SK-N-SH (cell line): ENCODE results near the gene BCAM. TPM values are rescaled to one million over a fixed set of nuclear protein-coding genes. Genes with fewer than 3 reads are reported as not detected.
"Not testable (repeated sequence)": the region's sequence is repeated elsewhere in the genome, so short reads cannot be mapped to it uniquely, and the experiment has no call there.

Experiments used
- CTCF ChIA-PET: fragments of 300-600, 350-600 bp; formaldehyde crosslinking; extraction: SDS; loops from one replicate; lab custom pipeline; 2021; lab: Yijun Ruan, JAX
- POLR2A ChIA-PET: fragments of 350-600 bp; sonication (Branson Sonifier 250); formaldehyde crosslinking; extraction: SDS; loops from one replicate; lab custom pipeline; 2020; ENCODE audit warnings: antibody characterized with exemption, inconsistent platforms; lab: Yijun Ruan, JAX
- DNase-seq: peaks from one replicate; pipeline ENCODE4 v3.0.0; 2012
- H2AFZ ChIP-seq: fragments of 200-600 bp; sonication (generic); 2 replicates; pipeline ENCODE4 v1.8.1; 2016; ENCODE audit warnings: antibody characterized with exemption, mild to moderate bottlenecking, low read depth
- H3F3A ChIP-seq: fragments of 200-600 bp; sonication (generic); replicated peaks from 2 replicates; pipeline ENCODE3; 2016; ENCODE audit warnings: antibody characterized with exemption, mild to moderate bottlenecking; ENCODE audit not compliant: insufficient read depth
- H3K27ac ChIP-seq, 2 experiments: fragments of 200-500 bp in 1 of 2; fragments of 200-600 bp in 1 of 2; sonication (Bioruptor generic) in 1 of 2; sonication (generic), shearing (Covaris generic) in 1 of 2; 2 replicates each; pipeline versions ENCODE4 v1.5.1 to v1.6.1; 2014 to 2016; ENCODE audit warnings: low read depth in 2 of 2, inconsistent platforms in 1 of 2, low read length in 1 of 2, mild to moderate bottlenecking in 1 of 2, mixed read lengths in 1 of 2
- H3K27me3 ChIP-seq: fragments of 200-600 bp; sonication (generic), shearing (Covaris generic); 2 replicates; pipeline ENCODE4 v1.6.1; 2016; ENCODE audit warnings: mixed run types; ENCODE audit not compliant: insufficient read depth
- H3K36me3 ChIP-seq, 2 experiments: fragments of 200-500 bp in 1 of 2; fragments of 200-600 bp in 1 of 2; sonication (Bioruptor generic) in 1 of 2; sonication (generic) in 1 of 2; replicated peaks in 1 of 2; 2 replicates each; pipeline versions ENCODE3 to v1.5.1; 2014 to 2016; ENCODE audit warnings: low read length in 1 of 2, mild to moderate bottlenecking in 1 of 2; ENCODE audit not compliant: insufficient read depth in 2 of 2, control insufficient read depth in 1 of 2
- H3K4me1 ChIP-seq, 2 experiments: fragments of 200-500 bp in 1 of 2; fragments of 200-600 bp in 1 of 2; sonication (Bioruptor generic) in 1 of 2; sonication (generic), shearing (Covaris generic) in 1 of 2; 2 replicates each; pipeline versions ENCODE4 v1.5.1 to v1.6.1; 2014 to 2016; ENCODE audit warnings: low read depth in 1 of 2, low read length in 1 of 2, mixed run types in 1 of 2; ENCODE audit not compliant: insufficient read depth in 2 of 2, control insufficient read depth in 1 of 2
- H3K4me2 ChIP-seq: fragments of 200-600 bp; sonication (generic), shearing (Covaris generic); 2 replicates; pipeline ENCODE4 v1.6.1; 2017; ENCODE audit warnings: mixed run types
- H3K4me3 ChIP-seq, 2 experiments: fragments of 200-500 bp in 1 of 2; fragments of 200-600 bp in 1 of 2; sonication (Bioruptor generic) in 1 of 2; sonication (generic), shearing (Covaris generic) in 1 of 2; 2 replicates each; pipeline versions ENCODE4 v1.5.1 to v1.8.1; 2014 to 2016; ENCODE audit warnings: low read depth in 2 of 2, inconsistent platforms in 1 of 2, low read length in 1 of 2, mild to moderate bottlenecking in 1 of 2, mixed read lengths in 1 of 2, moderate library complexity in 1 of 2
- H3K79me2 ChIP-seq: fragments of 200-600 bp; sonication (generic); 2 replicates; pipeline ENCODE4 v1.8.1; 2017; ENCODE audit warnings: mild to moderate bottlenecking; ENCODE audit not compliant: insufficient read depth
- H3K9ac ChIP-seq: fragments of 200-600 bp; sonication (generic); 2 replicates; pipeline ENCODE4 v1.6.1; 2017; ENCODE audit warnings: mixed run types
- H3K9me2 ChIP-seq: fragments of 200-600 bp; sonication (generic); 2 replicates; pipeline ENCODE4 v1.6.1; 2017; ENCODE audit warnings: mixed run types
- H3K9me3 ChIP-seq: fragments of 200-600 bp; sonication (generic); 2 replicates; pipeline ENCODE4 v1.6.1; 2017; ENCODE audit warnings: mixed run types, mild to moderate bottlenecking, moderate library complexity
- H4K20me1 ChIP-seq: fragments of 200-600 bp; sonication (generic); 2 replicates; pipeline ENCODE4 v1.6.1; 2017; ENCODE audit warnings: mild to moderate bottlenecking, mixed run types; ENCODE audit not compliant: insufficient read depth
- EP300 ChIP-seq, 2 experiments: IDR thresholded peaks; 2 replicates each; pipeline versions ENCODE4 v1.4.0 to v1.6.1; 2012; ENCODE audit warnings: borderline replicate concordance in 1 of 2, low read depth in 1 of 2, low read length in 1 of 2
- GABPA ChIP-seq: IDR thresholded peaks from 2 replicates; pipeline ENCODE4 v1.4.0; 2012; ENCODE audit warnings: low read depth, mild to moderate bottlenecking
- MEF2A ChIP-seq: IDR thresholded peaks from 2 replicates; pipeline ENCODE4 v1.4.0; 2012; ENCODE audit warnings: low read depth, borderline replicate concordance
- REST ChIP-seq: IDR thresholded peaks from 2 replicates; pipeline ENCODE4 v1.6.1; 2012; ENCODE audit warnings: mild to moderate bottlenecking, low read depth, low read length, moderate library complexity
- RXRA ChIP-seq: IDR thresholded peaks from 2 replicates; pipeline ENCODE4 v1.4.0; 2012; ENCODE audit warnings: low read depth, mild to moderate bottlenecking, borderline replicate concordance
- SMC3 ChIP-seq: IDR thresholded peaks from 2 replicates; pipeline ENCODE4 v1.6.1; 2012; ENCODE audit warnings: low read depth, low read length, improper control_type of control experiment
- TCF12 ChIP-seq: IDR thresholded peaks from 2 replicates; pipeline ENCODE4 v1.4.0; 2012
- USF2 ChIP-seq: fragments of 150-350 bp; IDR thresholded peaks from 2 replicates; pipeline ENCODE4 v1.6.1; 2017; ENCODE audit warnings: antibody characterized with exemption, low read length, low read depth, borderline replicate concordance
- WGBS: methylation state at CpG from one replicate; pipeline ENCODE4 v1.1.6; 2017; ENCODE audit warnings: low lambda C conversion rate; 5-methylcytosine and 5-hydroxymethylcytosine counted together
- polyA plus RNA-seq, 3 experiments: library from polyadenylated mRNA; depleted of rRNA; stranded (reverse); fragments of >200 nt; gene quantifications; 2 replicates each; pipeline ENCODE4 v1.2.3, GENCODE V29; 2012
- TF ChIP-seq, protein P1 (sequence below): fragments of 150-350 bp; IDR thresholded peaks from 2 replicates; pipeline ENCODE4 v1.6.1; 2016; ENCODE audit warnings: mild to moderate bottlenecking, low read depth, low read length
- TF ChIP-seq, protein P2 (sequence below): IDR thresholded peaks from 2 replicates; pipeline ENCODE4; 2012
- TF ChIP-seq, protein P3 (sequence below): fragments of 200-600 bp; sonication (generic); IDR thresholded peaks from 2 replicates; pipeline ENCODE4 v1.6.1; 2017; ENCODE audit warnings: antibody characterized with exemption, mild to moderate bottlenecking, moderate library complexity

Gene BCAM
- polyA plus RNA-seq, 1 of the 3 experiments (the other 2 are of a cell fraction), result 34.0 TPM

DNA sequence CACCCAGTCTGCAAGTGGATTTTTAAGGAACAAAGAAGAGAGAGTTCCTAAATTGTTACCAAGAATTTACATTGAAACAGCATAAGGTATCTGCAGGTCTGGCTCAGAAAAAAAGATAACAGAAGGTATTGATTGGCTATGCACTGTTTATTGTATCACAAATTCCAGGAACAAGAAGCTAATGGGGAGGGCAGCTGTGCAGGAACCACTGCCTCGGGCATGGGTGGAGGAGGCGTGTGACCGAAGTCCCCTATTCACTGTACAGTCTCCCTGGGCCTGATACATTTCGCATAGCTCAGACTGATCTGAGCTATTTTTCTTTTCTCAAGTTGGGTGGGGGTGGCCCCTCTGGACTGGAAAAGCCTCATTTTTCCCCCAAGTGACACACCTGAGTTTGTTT, 48.9 kb downstream of the BCAM start:
- Histone ChIP-seq H4K20me1 (peaks cover 57% of the 10 kb centered on the region), H3K9me3 (no peaks in the 10 kb centered on the region), H2AFZ (no peak overlapping the region), H3K27me3 (no peaks in the 10 kb centered on the region), H3K4me2 (no peak overlapping the region), H3K9ac (no peak overlapping the region), H3K9me2 (no peaks in the 10 kb centered on the region), H3K4me1 (no peaks in the 10 kb centered on the region), H3F3A (peaks cover 4% of the 10 kb centered on the region), H3K36me3 (peaks cover 0 to 21% of the 10 kb centered on the region in 2 experiments), H3K79me2 (peaks cover 94% of the 10 kb centered on the region), H3K4me3 (no peak overlapping the region)
- 96% methylated on average over 4 of the region's 4 CpGs for WGBS
- ChIA-PET CTCF (interaction anchor here (0.7 to 1.5 kb wide), 3 partner anchors 10 to 169 kb away, joined by 3 to 4 read pairs (median 3); no protein-coding TSS in a partner anchor), POLR2A (no interaction called here)
- DNase-seq, result no peak
- TF ChIP-seq EP300 (IDR thresholded peaks at IDR 0.05; ENCODE audit: borderline replicate concordance in 1 of 2, low read depth in 1 of 2, low read length in 1 of 2), result no peak
- TF ChIP-seq TCF12, result no peak
- TF ChIP-seq, protein P1, sequence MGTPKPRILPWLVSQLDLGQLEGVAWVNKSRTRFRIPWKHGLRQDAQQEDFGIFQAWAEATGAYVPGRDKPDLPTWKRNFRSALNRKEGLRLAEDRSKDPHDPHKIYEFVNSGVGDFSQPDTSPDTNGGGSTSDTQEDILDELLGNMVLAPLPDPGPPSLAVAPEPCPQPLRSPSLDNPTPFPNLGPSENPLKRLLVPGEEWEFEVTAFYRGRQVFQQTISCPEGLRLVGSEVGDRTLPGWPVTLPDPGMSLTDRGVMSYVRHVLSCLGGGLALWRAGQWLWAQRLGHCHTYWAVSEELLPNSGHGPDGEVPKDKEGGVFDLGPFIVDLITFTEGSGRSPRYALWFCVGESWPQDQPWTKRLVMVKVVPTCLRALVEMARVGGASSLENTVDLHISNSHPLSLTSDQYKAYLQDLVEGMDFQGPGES, result no peak
- TF ChIP-seq, protein P2, sequence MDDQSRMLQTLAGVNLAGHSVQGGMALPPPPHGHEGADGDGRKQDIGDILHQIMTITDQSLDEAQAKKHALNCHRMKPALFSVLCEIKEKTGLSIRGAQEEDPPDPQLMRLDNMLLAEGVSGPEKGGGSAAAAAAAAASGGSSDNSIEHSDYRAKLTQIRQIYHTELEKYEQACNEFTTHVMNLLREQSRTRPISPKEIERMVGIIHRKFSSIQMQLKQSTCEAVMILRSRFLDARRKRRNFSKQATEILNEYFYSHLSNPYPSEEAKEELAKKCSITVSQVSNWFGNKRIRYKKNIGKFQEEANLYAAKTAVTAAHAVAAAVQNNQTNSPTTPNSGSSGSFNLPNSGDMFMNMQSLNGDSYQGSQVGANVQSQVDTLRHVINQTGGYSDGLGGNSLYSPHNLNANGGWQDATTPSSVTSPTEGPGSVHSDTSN, result no peak
- TF ChIP-seq USF2, result no peak
- no peak for TF ChIP-seq RXRA
- no peak for TF ChIP-seq GABPA
- TF ChIP-seq MEF2A, result no peak
- TF ChIP-seq, all 33 proteins: peak for 0
- H3K27ac ChIP-seq, result no peak overlapping the region

- H3K36me3 ChIP-seq, result peaks cover 0 to 26% of the 10 kb centered on the region in 2 experiments
- H3K4me1 ChIP-seq, H3K9me2 ChIP-seq, H3K9ac ChIP-seq, H2AFZ ChIP-seq, H3K4me3 ChIP-seq, H3K27me3 ChIP-seq, DNase-seq, H3K4me2 ChIP-seq, H3K9me3 ChIP-seq, POLR2A ChIA-PET, H3F3A ChIP-seq, CTCF ChIA-PET: not testable (repeated sequence)
- H4K20me1 ChIP-seq, result peaks cover 29% of the 10 kb centered on the region
- peak overlapping the region; percentile 2 to 42; a peak in 1 of 4 replicates for H3K27ac ChIP-seq
- WGBS, result 68% methylated on average over 3 of the region's 3 CpGs
- H3K79me2 ChIP-seq, result peaks cover 96% of the 10 kb centered on the region
Measured at GRCh38 chr19:44861576-44861975, 52.7 kb downstream of the BCAM start.

DNA sequence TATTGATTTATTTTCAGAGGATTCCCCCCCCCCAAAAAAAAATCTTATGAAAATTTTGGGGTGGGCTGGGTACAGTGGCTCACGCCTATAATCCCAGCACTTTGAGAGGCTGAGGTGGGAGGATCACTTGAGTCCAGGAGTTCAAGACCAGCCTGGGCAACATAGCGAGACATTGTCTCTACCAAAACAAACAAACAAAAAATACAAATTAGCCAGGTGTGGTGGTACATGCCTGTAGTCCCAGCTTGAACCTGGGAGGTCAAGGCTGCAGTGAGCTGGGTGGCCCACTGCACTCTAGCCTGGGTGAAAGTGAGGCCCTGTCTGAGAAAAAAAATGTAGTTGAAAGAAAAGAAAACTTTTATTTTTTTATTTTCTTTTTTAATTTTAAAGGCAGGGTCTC, 55.1 kb downstream of the BCAM start:
- Histone ChIP-seq H3K9me2 (no peaks in the 10 kb centered on the region), H4K20me1 (peaks cover 8% of the 10 kb centered on the region), H3K9me3 (no peaks in the 10 kb centered on the region), H3K27ac (no peak overlapping the region), H3K4me2 (no peak overlapping the region), H3K79me2 (peaks cover 74% of the 10 kb centered on the region), H3K4me1 (no peaks in the 10 kb centered on the region), H3K4me3 (no peak overlapping the region), H3K9ac (no peak overlapping the region), H3K27me3 (no peaks in the 10 kb centered on the region), H2AFZ (no peak overlapping the region), H3K36me3 (peaks cover 0 to 25% of the 10 kb centered on the region in 2 experiments), H3F3A (peaks cover 14% of the 10 kb centered on the region)
- POLR2A ChIA-PET, result no interaction called here
- WGBS, result 94% methylated on average over 2 of the region's 2 CpGs
- CTCF ChIA-PET, result no interaction called here
- DNase-seq, result no peak
- TF ChIP-seq SMC3, result no peak
- no peak for TF ChIP-seq REST
- no peak for TF ChIP-seq EP300 (IDR thresholded peaks at IDR 0.05; ENCODE audit: borderline replicate concordance in 1 of 2, low read depth in 1 of 2, low read length in 1 of 2)
- TF ChIP-seq, protein P3, sequence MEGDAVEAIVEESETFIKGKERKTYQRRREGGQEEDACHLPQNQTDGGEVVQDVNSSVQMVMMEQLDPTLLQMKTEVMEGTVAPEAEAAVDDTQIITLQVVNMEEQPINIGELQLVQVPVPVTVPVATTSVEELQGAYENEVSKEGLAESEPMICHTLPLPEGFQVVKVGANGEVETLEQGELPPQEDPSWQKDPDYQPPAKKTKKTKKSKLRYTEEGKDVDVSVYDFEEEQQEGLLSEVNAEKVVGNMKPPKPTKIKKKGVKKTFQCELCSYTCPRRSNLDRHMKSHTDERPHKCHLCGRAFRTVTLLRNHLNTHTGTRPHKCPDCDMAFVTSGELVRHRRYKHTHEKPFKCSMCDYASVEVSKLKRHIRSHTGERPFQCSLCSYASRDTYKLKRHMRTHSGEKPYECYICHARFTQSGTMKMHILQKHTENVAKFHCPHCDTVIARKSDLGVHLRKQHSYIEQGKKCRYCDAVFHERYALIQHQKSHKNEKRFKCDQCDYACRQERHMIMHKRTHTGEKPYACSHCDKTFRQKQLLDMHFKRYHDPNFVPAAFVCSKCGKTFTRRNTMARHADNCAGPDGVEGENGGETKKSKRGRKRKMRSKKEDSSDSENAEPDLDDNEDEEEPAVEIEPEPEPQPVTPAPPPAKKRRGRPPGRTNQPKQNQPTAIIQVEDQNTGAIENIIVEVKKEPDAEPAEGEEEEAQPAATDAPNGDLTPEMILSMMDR, result no peak
